Endodermal cell (in vitro differentiated cells): ENCODE data around the gene LDAH. TPM values are rescaled to one million over a fixed set of nuclear protein-coding genes. Genes with fewer than 3 reads are reported as not detected.

Experiments
- DNase-seq: peaks from one replicate; pipeline ENCODE4 v3.0.0-alpha.2; 2017
- H3K27ac ChIP-seq: 2 replicates; pipeline ENCODE4 v1.5.1; 2013; ENCODE audit warnings: mild to moderate bottlenecking, low read depth, low read length, moderate library complexity
- H3K27me3 ChIP-seq: 2 replicates; pipeline ENCODE4 v1.6.1; 2013; ENCODE audit warnings: mild to moderate bottlenecking, low read length, moderate library complexity; ENCODE audit not compliant: insufficient read depth, control insufficient read depth, poor library complexity, severe bottlenecking
- H3K36me3 ChIP-seq: 2 replicates; pipeline ENCODE4 v1.7.0; 2013; ENCODE audit warnings: mild to moderate bottlenecking, low read length, moderate library complexity; ENCODE audit not compliant: control insufficient read depth, insufficient read depth
- H3K4me1 ChIP-seq: one replicate; pipeline ENCODE4 v1.7.0; 2013; ENCODE audit warnings: low read length; ENCODE audit not compliant: control insufficient read depth, insufficient read depth
- H3K4me3 ChIP-seq: 2 replicates; pipeline ENCODE4 v1.5.1; 2013; ENCODE audit warnings: mild to moderate bottlenecking, low read length, moderate library complexity
- H3K9ac ChIP-seq: 2 replicates; pipeline ENCODE4 v1.6.1; 2013; ENCODE audit warnings: mild to moderate bottlenecking, low read length, moderate library complexity; ENCODE audit not compliant: poor library complexity, severe bottlenecking; ENCODE audit errors: extremely low read depth
- H3K9me3 ChIP-seq: 2 replicates; pipeline ENCODE4 v1.6.1; 2013; ENCODE audit warnings: mild to moderate bottlenecking, low read length, moderate library complexity; ENCODE audit not compliant: control insufficient read depth
- H3K27ac Mint-ChIP-seq: 2 replicates; pipeline ENCODE4 v1.8.0; 2020; ENCODE audit warnings: mixed read lengths
- H3K27me3 Mint-ChIP-seq: 2 replicates; pipeline ENCODE4 v1.8.0; 2021; ENCODE audit warnings: mild to moderate bottlenecking, mixed read lengths; ENCODE audit not compliant: insufficient read depth
- H3K36me3 Mint-ChIP-seq: 2 replicates; pipeline ENCODE4 v1.8.0; 2020; ENCODE audit warnings: low read depth, mixed read lengths
- H3K4me1 Mint-ChIP-seq: 2 replicates; pipeline ENCODE4 v1.8.0; 2020; ENCODE audit warnings: mixed read lengths
- H3K4me3 Mint-ChIP-seq: 2 replicates; pipeline ENCODE4 v1.8.0; 2020; ENCODE audit warnings: mild to moderate bottlenecking, moderate library complexity, mixed read lengths
- H3K9me3 Mint-ChIP-seq: 2 replicates; pipeline ENCODE4 v1.8.0; 2020; ENCODE audit warnings: mild to moderate bottlenecking, mixed read lengths
- CTCF ChIP-seq: fragments of 200-600 bp; sonication (generic); conservative IDR thresholded peaks from 2 replicates; pipeline ENCODE4 v1.5.0; 2021; ENCODE audit warnings: antibody characterized with exemption, mild to moderate bottlenecking
- whole genome bisulfite sequencing, 2 experiments: methylation state at CpG; one replicate each; pipeline versions ENCODE4 v1.1.5 to v1.1.7; 2013; ENCODE audit warnings: missing lambda C conversion rate in 2 of 2, mixed read lengths in 1 of 2; ENCODE audit not compliant: insufficient coverage in 1 of 2, insufficient read length in 1 of 2; 5-methylcytosine and 5-hydroxymethylcytosine counted together
- total RNA-seq, 2 donors: library from RNA; stranded (reverse); fragmentation: NEBNext Ultra II Directional in 1 of 2; extraction: Animal tissue kit (Norgen Biotek cat#: 25700) in 1 of 2; gene quantifications; 2 replicates in 1 of 2; 3 replicates in 1 of 2; pipeline ENCODE4 v1.2.1, GENCODE V29; 2021

Gene LDAH
- total RNA-seq, 2 donors from 2014 or later = 28.7 to 42.2 TPM

- Histone ChIP-seq H3K4me3 (no peak overlapping the region), H3K27ac (no peak overlapping the region), H3K4me1 (no peaks in the 10 kb centered on the region), H3K9ac (no peak overlapping the region), H3K27me3 (peaks cover 44% of the 10 kb centered on the region), H3K9me3 (no peaks in the 10 kb centered on the region), H3K36me3 (no peaks in the 10 kb centered on the region)
- H3K27ac Mint-ChIP-seq = no peak overlapping the region
- H3K36me3 Mint-ChIP-seq = no peaks in the 10 kb centered on the region
- no peak for DNase-seq
- TF ChIP-seq CTCF = no peak
- H3K27me3 Mint-ChIP-seq = peaks cover 30% of the 10 kb centered on the region
- H3K9me3 Mint-ChIP-seq = peaks cover 6% of the 10 kb centered on the region
- 80 to 92% methylated on average over 1 to 2 of the region's 2 CpGs for WGBS, 2 experiments
- H3K4me3 Mint-ChIP-seq = no peak overlapping the region
- peaks cover 4% of the 10 kb centered on the region for H3K4me1 Mint-ChIP-seq
These were observed 15.1 kb upstream of the LDAH start for GRCh38 chr2:20838016-20838415.

- Histone ChIP-seq H3K27me3 (peaks cover 42% of the 10 kb centered on the region), H3K9ac (no peak overlapping the region), H3K4me3 (no peak overlapping the region), H3K4me1 (no peaks in the 10 kb centered on the region), H3K36me3 (no peaks in the 10 kb centered on the region), H3K27ac (no peak overlapping the region), H3K9me3 (no peaks in the 10 kb centered on the region)
- H3K9me3 Mint-ChIP-seq = peaks cover 6% of the 10 kb centered on the region
- peaks cover 25% of the 10 kb centered on the region for H3K27me3 Mint-ChIP-seq
- WGBS, 2 experiments = 80% methylated on average over 1 of the region's 1 CpG; no CpG with 5 or more reads in 1 of the 2 experiments
- H3K4me3 Mint-ChIP-seq = no peak overlapping the region
- H3K36me3 Mint-ChIP-seq = no peaks in the 10 kb centered on the region
- no peak for DNase-seq
- H3K4me1 Mint-ChIP-seq = peaks cover 4% of the 10 kb centered on the region
- no peak for TF ChIP-seq CTCF
- no peak overlapping the region for H3K27ac Mint-ChIP-seq
These were observed 13.6 kb upstream of the LDAH start for GRCh38 chr2:20836521-20836920.

GRCh38 chr2:20834331-20834730 is 11.4 kb upstream of the LDAH start:
- 87% methylated on average over 1 of the region's 2 CpGs; no CpG with 5 or more reads in 1 of the 2 experiments for WGBS, 2 experiments
- H3K4me3 Mint-ChIP-seq = no peak overlapping the region
- no peak for DNase-seq
- Histone ChIP-seq H3K4me1 (no peaks in the 10 kb centered on the region), H3K4me3 (no peak overlapping the region), H3K9me3 (no peaks in the 10 kb centered on the region), H3K27me3 (peaks cover 41% of the 10 kb centered on the region), H3K9ac (no peak overlapping the region), H3K27ac (no peak overlapping the region), H3K36me3 (no peaks in the 10 kb centered on the region)
- peaks cover 43% of the 10 kb centered on the region for H3K27me3 Mint-ChIP-seq
- peaks cover 4% of the 10 kb centered on the region for H3K4me1 Mint-ChIP-seq
- no peak for TF ChIP-seq CTCF
- peaks cover 6% of the 10 kb centered on the region for H3K9me3 Mint-ChIP-seq
- no peak overlapping the region for H3K27ac Mint-ChIP-seq
- H3K36me3 Mint-ChIP-seq = no peaks in the 10 kb centered on the region
